AG04449 (cell line): ENCODE results near the gene HRCT1.

ENCODE experiments used
- CTCF ChIA-PET: fragments of 350-600 bp; formaldehyde crosslinking; extraction: SDS; loops from one replicate; lab custom pipeline; 2021; ENCODE audit warnings: antibody characterized with exemption; lab: Yijun Ruan, JAX
- POLR2A ChIA-PET: fragments of 400-600, 350-600 bp; formaldehyde crosslinking; extraction: SDS; loops from one replicate; lab custom pipeline; 2020; ENCODE audit warnings: antibody characterized with exemption, inconsistent platforms; lab: Yijun Ruan, JAX
- DNase-seq: peaks from one replicate; pipeline ENCODE4 v3.0.0-alpha.2; 2010; ENCODE audit warnings: low read depth, low spot score
- H3K4me3 ChIP-seq: 2 replicates; pipeline ENCODE4 v1.5.1; 2011; ENCODE audit warnings: low read depth, mild to moderate bottlenecking, control low read depth, low read length
- TF ChIP-seq, protein P1 (sequence below): IDR thresholded peaks from one replicate; pipeline ENCODE4 v1.5.1; 2011; ENCODE audit warnings: mild to moderate bottlenecking, moderate library complexity, low read length, control low read depth, inconsistent platforms; ENCODE audit not compliant: insufficient read depth; ENCODE audit errors: missing control alignments

The HRCT1 gene

GRCh38 chr9:35903049-35903448 is 3.0 kb upstream of the HRCT1 start:
- ChIA-PET CTCF (interaction anchor here (0.7 to 12.6 kb wide), 33 partner anchors 9 to 135 kb away, joined by 3 to 207 read pairs (median 7); partner anchors contain the start of gene SPAG8), POLR2A (no interaction called here)
- no peak overlapping the region for H3K4me3 ChIP-seq
- DNase-seq, result no peak
- TF ChIP-seq, protein P1, sequence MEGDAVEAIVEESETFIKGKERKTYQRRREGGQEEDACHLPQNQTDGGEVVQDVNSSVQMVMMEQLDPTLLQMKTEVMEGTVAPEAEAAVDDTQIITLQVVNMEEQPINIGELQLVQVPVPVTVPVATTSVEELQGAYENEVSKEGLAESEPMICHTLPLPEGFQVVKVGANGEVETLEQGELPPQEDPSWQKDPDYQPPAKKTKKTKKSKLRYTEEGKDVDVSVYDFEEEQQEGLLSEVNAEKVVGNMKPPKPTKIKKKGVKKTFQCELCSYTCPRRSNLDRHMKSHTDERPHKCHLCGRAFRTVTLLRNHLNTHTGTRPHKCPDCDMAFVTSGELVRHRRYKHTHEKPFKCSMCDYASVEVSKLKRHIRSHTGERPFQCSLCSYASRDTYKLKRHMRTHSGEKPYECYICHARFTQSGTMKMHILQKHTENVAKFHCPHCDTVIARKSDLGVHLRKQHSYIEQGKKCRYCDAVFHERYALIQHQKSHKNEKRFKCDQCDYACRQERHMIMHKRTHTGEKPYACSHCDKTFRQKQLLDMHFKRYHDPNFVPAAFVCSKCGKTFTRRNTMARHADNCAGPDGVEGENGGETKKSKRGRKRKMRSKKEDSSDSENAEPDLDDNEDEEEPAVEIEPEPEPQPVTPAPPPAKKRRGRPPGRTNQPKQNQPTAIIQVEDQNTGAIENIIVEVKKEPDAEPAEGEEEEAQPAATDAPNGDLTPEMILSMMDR, result peak; percentile 46

GRCh38 chr9:35904338-35904737 is 1.7 kb upstream of the HRCT1 start:
- TF ChIP-seq, protein P1, result no peak
- CTCF ChIA-PET, result interaction anchor here (0.7 to 12.6 kb wide), 16 partner anchors 10 to 149 kb away, joined by 3 to 207 read pairs (median 8); partner anchors contain the start of gene HINT2
- DNase-seq, result no peak
- POLR2A ChIA-PET, result no interaction called here
- H3K4me3 ChIP-seq, result no peak overlapping the region

DNA sequence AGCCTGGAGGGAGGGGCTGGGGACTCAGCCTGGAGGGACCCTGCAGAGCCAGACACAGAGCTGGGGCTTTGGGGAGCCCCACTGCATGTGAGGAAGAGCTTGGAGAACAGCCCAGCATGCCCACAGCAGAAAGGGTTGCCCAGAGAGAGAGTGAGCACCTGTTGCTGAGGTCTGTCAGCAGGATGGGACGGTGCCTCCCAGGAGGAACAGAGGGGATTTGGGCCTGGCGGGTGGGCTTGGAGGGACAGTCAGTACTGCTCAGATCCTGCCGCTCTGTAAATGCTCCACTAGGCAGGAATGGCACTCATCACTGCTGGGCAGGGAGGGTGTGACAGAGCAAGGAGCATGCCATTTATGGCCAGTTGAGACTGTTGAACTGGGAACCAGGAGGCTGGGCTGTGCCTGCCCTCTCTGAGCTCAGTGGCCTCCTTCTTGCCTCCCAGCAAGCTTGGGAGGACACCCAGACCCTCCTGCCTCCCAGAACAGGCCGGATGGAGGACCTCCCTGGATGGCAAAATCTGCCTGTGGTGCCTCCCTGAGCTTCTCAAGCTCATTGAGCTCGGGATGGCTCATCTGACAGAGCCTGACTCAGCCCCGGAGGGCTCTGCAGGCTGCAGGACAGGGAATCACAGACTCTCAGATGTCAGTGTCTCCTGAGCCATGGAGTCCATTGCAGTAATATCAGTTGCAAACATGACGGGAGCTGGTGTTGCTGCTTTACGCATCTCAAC is 786 bp upstream of the HRCT1 start:
- POLR2A ChIA-PET, result interaction anchor here (0.6 to 2.6 kb wide), 8 partner anchors 15 to 135 kb away, joined by 3 to 13 read pairs (median 4); partner anchors contain the start of gene RECK
- TF ChIP-seq, protein P1, result no peak
- no peak for DNase-seq
- H3K4me3 ChIP-seq, result no peak overlapping the region
- CTCF ChIA-PET, result interaction anchor here (0.7 to 12.6 kb wide), 19 partner anchors 8 to 117 kb away, joined by 3 to 207 read pairs (median 5); partner anchors contain the start of gene HINT2

- ChIA-PET CTCF (interaction anchor here (0.8 to 12.6 kb wide), 11 partner anchors 16 to 117 kb away, joined by 3 to 207 read pairs (median 5); partner anchors contain the start of gene HINT2), POLR2A (interaction anchor here (0.6 to 2.6 kb wide), 12 partner anchors 13 to 283 kb away, joined by 3 to 15 read pairs (median 6); partner anchors contain the start of gene RECK)
- TF ChIP-seq, protein P1, result no peak
- peak; percentile 59 for DNase-seq
- peak overlapping the region; percentile 36 for H3K4me3 ChIP-seq
Measured at GRCh38 chr9:35906923-35907699, 1.1 kb downstream of the HRCT1 start.

DNA sequence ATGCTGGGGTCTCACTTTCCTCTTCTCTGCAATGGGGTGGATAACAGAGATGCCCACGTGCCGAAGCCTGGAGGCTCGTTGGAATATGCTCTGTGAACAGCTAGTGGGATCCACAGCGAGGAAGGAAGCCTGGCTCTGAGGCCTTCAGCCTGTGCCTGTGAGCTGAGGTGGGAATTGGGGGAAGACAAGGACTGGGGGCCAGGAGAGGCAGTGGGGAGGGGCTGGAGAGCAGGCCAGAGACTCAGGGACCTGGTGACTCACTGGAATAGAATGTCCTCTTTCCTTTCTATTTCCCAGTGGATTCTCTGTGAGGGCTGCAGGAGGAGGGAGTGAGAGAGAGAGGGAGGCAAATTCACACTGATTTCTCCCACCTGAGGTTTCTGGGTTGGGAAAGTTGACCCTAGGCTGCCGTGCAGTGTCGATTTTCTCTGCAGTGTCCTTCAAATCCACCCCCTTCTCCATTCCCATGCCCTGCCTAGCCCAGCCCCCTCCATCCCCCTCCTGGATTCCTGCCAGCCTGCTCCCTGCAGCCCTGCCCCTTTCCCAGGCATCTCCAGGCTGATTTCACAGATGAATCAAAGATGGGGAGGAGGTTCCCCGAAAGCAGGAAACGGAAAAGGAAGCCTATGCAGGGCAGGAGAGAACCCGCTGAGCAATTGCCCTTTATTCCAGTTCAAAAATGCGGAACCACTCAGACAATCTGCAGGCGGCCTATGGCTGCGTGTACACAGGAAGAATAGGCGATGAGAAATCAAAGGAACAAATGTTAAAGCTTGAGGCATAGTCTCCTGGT is 1.9 kb downstream of the HRCT1 start:
- peak; percentile 37 for DNase-seq
- H3K4me3 ChIP-seq, result peak overlapping the region; percentile 36
- TF ChIP-seq, protein P1, result no peak
- ChIA-PET CTCF (interaction anchor here (0.6 to 12.6 kb wide), 13 partner anchors 15 to 190 kb away, joined by 3 to 207 read pairs (median 15); no protein-coding TSS in a partner anchor), POLR2A (interaction anchor here (1.2 to 2.6 kb wide), 7 partner anchors 13 to 129 kb away, joined by 4 to 15 read pairs (median 6); partner anchors contain the start of gene RECK)
